Measurements from ENCODE around the gene TAX1BP1. TPM values are rescaled to one million over a fixed set of nuclear protein-coding genes. Genes with fewer than 3 reads are reported as not detected.

Gene TAX1BP1
- polyA plus RNA-seq (2013, experiment 1 of 2), result 123 TPM
- 144 TPM for polyA plus RNA-seq (2013, experiment 2 of 2)

- Histone ChIP-seq H3K36me3 (ENCODE audit: control insufficient read depth, insufficient read depth, low read length) (no peaks in the 10 kb centered on the region), H3K27ac (ENCODE audit: low read depth, low read length, severe bottlenecking) (peak within 1 kb of the TSS; percentile 89), H3K4me3 (ENCODE audit: extremely low read depth, insufficient read depth, low read length, poor library complexity, severe bottlenecking) (peak within 1 kb of the TSS; percentile 98), H3K4me1 (ENCODE audit: control insufficient read depth, insufficient read depth, low read length, poor library complexity, severe bottlenecking) (peaks cover 8% of the 10 kb centered on the region), H3K9me3 (ENCODE audit: control insufficient read depth, low read length) (no peaks in the 10 kb centered on the region)
- WGBS, 2 experiments (ENCODE audit: insufficient coverage in 2 of 2), result 0 to 1% methylated on average over 24 to 34 of the region's 41 CpGs
Observed at GRCh38 chr7:27739909-27740448, at the start of gene TAX1BP1. Gene TAX1BP1, plus strand, starts transcription at chr7:27740162. Its CDS starts 8,363 bp downstream, at chr7:27748525.

- Histone ChIP-seq H3K4me3 (ENCODE audit: extremely low read depth, insufficient read depth, low read length, poor library complexity, severe bottlenecking) (no peak overlapping the region), H3K4me1 (ENCODE audit: control insufficient read depth, insufficient read depth, low read length, poor library complexity, severe bottlenecking) (no peaks in the 10 kb centered on the region), H3K36me3 (ENCODE audit: control insufficient read depth, insufficient read depth, low read length) (no peaks in the 10 kb centered on the region), H3K27ac (ENCODE audit: low read depth, low read length, severe bottlenecking) (no peak overlapping the region), H3K9me3 (ENCODE audit: control insufficient read depth, low read length) (no peaks in the 10 kb centered on the region)
Observed at GRCh38 chr7:27690649-27691048, 49.3 kb upstream of the TAX1BP1 start.

DNA sequence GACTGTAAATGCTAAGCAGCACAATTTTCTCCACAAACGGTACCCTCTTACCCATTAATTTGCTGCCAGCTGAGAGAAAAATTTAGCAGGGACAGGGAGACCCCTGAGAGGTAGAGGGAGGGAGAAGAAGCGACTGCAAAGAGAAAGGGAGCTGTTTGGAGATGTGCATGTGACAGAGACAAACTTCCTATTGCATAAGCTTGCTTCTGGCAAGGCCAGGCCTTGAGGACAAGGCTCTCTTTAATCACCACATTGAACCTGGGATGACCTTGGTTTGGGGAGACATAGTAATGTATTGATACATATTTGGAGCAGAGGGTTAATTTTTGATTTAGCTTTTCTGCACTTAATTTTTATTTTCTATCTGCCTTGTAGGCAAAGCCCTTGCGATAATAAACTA, 46.2 kb upstream of the TAX1BP1 start:
- H3K9me3 ChIP-seq (ENCODE audit: control insufficient read depth, low read length), result no peaks in the 10 kb centered on the region

DNA sequence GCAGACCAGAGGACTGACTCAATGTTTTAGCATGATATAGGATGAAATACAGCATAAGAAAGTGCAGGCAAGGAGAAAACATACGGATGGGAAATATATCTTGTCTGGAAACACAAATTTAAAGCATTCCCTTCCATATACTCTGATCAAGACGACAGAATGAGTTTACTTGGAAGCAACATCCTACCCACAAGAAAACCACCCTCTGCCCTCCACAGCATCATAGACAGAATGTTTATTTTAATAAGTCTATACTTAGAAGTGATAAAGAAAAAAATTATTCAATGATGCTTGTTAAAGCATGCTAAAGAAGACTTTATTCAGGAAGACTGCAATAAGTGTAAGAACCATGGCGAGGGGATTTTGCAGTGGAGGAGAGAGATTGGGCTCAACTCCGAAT, 44.9 kb upstream of the TAX1BP1 start:
- Histone ChIP-seq H3K36me3 (ENCODE audit: control insufficient read depth, insufficient read depth, low read length) (no peaks in the 10 kb centered on the region), H3K9me3 (ENCODE audit: control insufficient read depth, low read length) (no peaks in the 10 kb centered on the region), H3K27ac (ENCODE audit: low read depth, low read length, severe bottlenecking) (no peak overlapping the region), H3K4me3 (ENCODE audit: extremely low read depth, insufficient read depth, low read length, poor library complexity, severe bottlenecking) (no peak overlapping the region), H3K4me1 (ENCODE audit: control insufficient read depth, insufficient read depth, low read length, poor library complexity, severe bottlenecking) (no peaks in the 10 kb centered on the region)
- 94 to 96% methylated on average over 2 of the region's 4 CpGs for WGBS, 2 experiments (ENCODE audit: insufficient coverage in 2 of 2)

More for the DNA sequence above, 46.2 kb upstream of the TAX1BP1 start:
- 63% methylated on average over 1 of the region's 3 CpGs; no CpG with 5 or more reads in 1 of the 2 experiments for WGBS, 2 experiments (ENCODE audit: insufficient coverage in 2 of 2)
- Histone ChIP-seq H3K4me1 (ENCODE audit: control insufficient read depth, insufficient read depth, low read length, poor library complexity, severe bottlenecking) (no peaks in the 10 kb centered on the region), H3K27ac (ENCODE audit: low read depth, low read length, severe bottlenecking) (no peak overlapping the region), H3K36me3 (ENCODE audit: control insufficient read depth, insufficient read depth, low read length) (no peaks in the 10 kb centered on the region), H3K4me3 (ENCODE audit: extremely low read depth, insufficient read depth, low read length, poor library complexity, severe bottlenecking) (no peak overlapping the region)

- WGBS, 2 experiments (ENCODE audit: insufficient coverage in 2 of 2), result 63 to 85% methylated on average over 2 of the region's 3 CpGs
- Histone ChIP-seq H3K4me1 (ENCODE audit: control insufficient read depth, insufficient read depth, low read length, poor library complexity, severe bottlenecking) (no peaks in the 10 kb centered on the region), H3K36me3 (ENCODE audit: control insufficient read depth, insufficient read depth, low read length) (no peaks in the 10 kb centered on the region), H3K9me3 (ENCODE audit: control insufficient read depth, low read length) (no peaks in the 10 kb centered on the region), H3K27ac (ENCODE audit: low read depth, low read length, severe bottlenecking) (no peak overlapping the region), H3K4me3 (ENCODE audit: extremely low read depth, insufficient read depth, low read length, poor library complexity, severe bottlenecking) (no peak overlapping the region)
Observed at GRCh38 chr7:27697861-27698430, 42.0 kb upstream of the TAX1BP1 start.

DNA sequence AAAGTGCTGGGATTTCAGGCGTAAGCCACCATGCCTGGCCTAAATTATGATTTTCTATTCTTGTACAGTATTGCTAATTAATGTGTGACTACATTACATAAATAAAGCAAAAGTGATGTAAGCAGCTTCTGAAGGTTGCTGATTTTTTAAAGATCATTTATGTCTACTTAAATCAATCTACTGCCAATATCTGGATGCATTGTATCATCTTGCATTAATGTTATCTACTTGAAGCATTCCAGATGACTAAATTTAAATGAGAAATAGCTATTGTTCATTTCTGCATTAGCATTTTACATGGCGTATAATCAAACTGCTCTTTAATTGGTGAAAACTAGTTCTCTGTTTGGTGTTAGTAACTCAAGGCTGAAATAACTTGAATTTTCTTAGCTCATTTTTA, 40.2 kb upstream of the TAX1BP1 start:
- no peaks in the 10 kb centered on the region for H3K36me3 ChIP-seq (ENCODE audit: control insufficient read depth, insufficient read depth, low read length)
- H3K9me3 ChIP-seq (ENCODE audit: control insufficient read depth, low read length), result no peaks in the 10 kb centered on the region
- no peaks in the 10 kb centered on the region for H3K4me1 ChIP-seq (ENCODE audit: control insufficient read depth, insufficient read depth, low read length, poor library complexity, severe bottlenecking)
- no peak overlapping the region for H3K27ac ChIP-seq (ENCODE audit: low read depth, low read length, severe bottlenecking)
- no peak overlapping the region for H3K4me3 ChIP-seq (ENCODE audit: extremely low read depth, insufficient read depth, low read length, poor library complexity, severe bottlenecking)
- 67 to 100% methylated on average over 1 of the region's 2 CpGs for WGBS, 2 experiments (ENCODE audit: insufficient coverage in 2 of 2)

GRCh38 chr7:27700501-27700900, 39.5 kb upstream of the TAX1BP1 start:
- Histone ChIP-seq H3K36me3 (ENCODE audit: control insufficient read depth, insufficient read depth, low read length) (no peaks in the 10 kb centered on the region), H3K4me3 (ENCODE audit: extremely low read depth, insufficient read depth, low read length, poor library complexity, severe bottlenecking) (no peak overlapping the region), H3K9me3 (ENCODE audit: control insufficient read depth, low read length) (no peaks in the 10 kb centered on the region), H3K4me1 (ENCODE audit: control insufficient read depth, insufficient read depth, low read length, poor library complexity, severe bottlenecking) (no peaks in the 10 kb centered on the region), H3K27ac (ENCODE audit: low read depth, low read length, severe bottlenecking) (no peak overlapping the region)
- 81 to 93% methylated on average over 3 of the region's 6 CpGs for WGBS, 2 experiments (ENCODE audit: insufficient coverage in 2 of 2)

- WGBS, 2 experiments (ENCODE audit: insufficient coverage in 2 of 2), result no CpG with 5 or more reads among the region's 1 CpG
- no peak overlapping the region for H3K27ac ChIP-seq (ENCODE audit: low read depth, low read length, severe bottlenecking)
- no peaks in the 10 kb centered on the region for H3K4me1 ChIP-seq (ENCODE audit: control insufficient read depth, insufficient read depth, low read length, poor library complexity, severe bottlenecking)
- H3K4me3 ChIP-seq (ENCODE audit: extremely low read depth, insufficient read depth, low read length, poor library complexity, severe bottlenecking), result no peak overlapping the region
- no peaks in the 10 kb centered on the region for H3K9me3 ChIP-seq (ENCODE audit: control insufficient read depth, low read length)
- no peaks in the 10 kb centered on the region for H3K36me3 ChIP-seq (ENCODE audit: control insufficient read depth, insufficient read depth, low read length)
Observed at GRCh38 chr7:27703181-27703580, 36.8 kb upstream of the TAX1BP1 start.

- Histone ChIP-seq H3K27ac (ENCODE audit: low read depth, low read length, severe bottlenecking) (no peak overlapping the region), H3K9me3 (ENCODE audit: control insufficient read depth, low read length) (no peaks in the 10 kb centered on the region), H3K36me3 (ENCODE audit: control insufficient read depth, insufficient read depth, low read length) (no peaks in the 10 kb centered on the region), H3K4me1 (ENCODE audit: control insufficient read depth, insufficient read depth, low read length, poor library complexity, severe bottlenecking) (no peaks in the 10 kb centered on the region), H3K4me3 (ENCODE audit: extremely low read depth, insufficient read depth, low read length, poor library complexity, severe bottlenecking) (no peak overlapping the region)
- WGBS, 2 experiments (ENCODE audit: insufficient coverage in 2 of 2), result 87 to 89% methylated on average over 1 to 2 of the region's 3 CpGs
Observed at GRCh38 chr7:27704422-27705199, 35.4 kb upstream of the TAX1BP1 start.

- Histone ChIP-seq H3K4me3 (ENCODE audit: extremely low read depth, insufficient read depth, low read length, poor library complexity, severe bottlenecking) (no peak overlapping the region), H3K9me3 (ENCODE audit: control insufficient read depth, low read length) (no peaks in the 10 kb centered on the region), H3K4me1 (ENCODE audit: control insufficient read depth, insufficient read depth, low read length, poor library complexity, severe bottlenecking) (no peaks in the 10 kb centered on the region), H3K27ac (ENCODE audit: low read depth, low read length, severe bottlenecking) (no peak overlapping the region), H3K36me3 (ENCODE audit: control insufficient read depth, insufficient read depth, low read length) (no peaks in the 10 kb centered on the region)
- WGBS, 2 experiments (ENCODE audit: insufficient coverage in 2 of 2), result 80 to 97% methylated on average over 1 to 2 of the region's 2 CpGs
Observed at GRCh38 chr7:27705200-27705594, 34.8 kb upstream of the TAX1BP1 start.

DNA sequence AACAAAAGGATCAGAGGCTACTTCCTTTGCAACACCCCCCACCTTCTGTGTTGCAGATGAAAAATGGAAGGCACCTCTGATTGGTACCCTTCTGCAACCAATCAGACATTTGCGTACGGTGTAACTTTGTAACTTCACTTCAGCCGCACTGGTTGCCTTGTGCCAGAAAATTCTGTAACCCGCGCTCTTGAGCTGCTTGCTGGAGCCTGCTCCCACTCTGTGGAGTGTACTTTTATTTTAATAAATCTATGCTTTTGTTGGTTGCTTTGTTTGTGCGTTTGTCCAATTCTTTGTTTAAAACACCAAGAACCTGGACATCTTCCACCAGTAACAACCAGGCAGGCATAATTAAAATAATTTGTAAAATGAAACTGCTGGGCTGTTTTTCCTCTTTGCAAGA, 31.5 kb upstream of the TAX1BP1 start:
- Histone ChIP-seq H3K36me3 (ENCODE audit: control insufficient read depth, insufficient read depth, low read length) (no peaks in the 10 kb centered on the region), H3K4me3 (ENCODE audit: extremely low read depth, insufficient read depth, low read length, poor library complexity, severe bottlenecking) (no peak overlapping the region), H3K4me1 (ENCODE audit: control insufficient read depth, insufficient read depth, low read length, poor library complexity, severe bottlenecking) (no peaks in the 10 kb centered on the region), H3K9me3 (ENCODE audit: control insufficient read depth, low read length) (no peaks in the 10 kb centered on the region), H3K27ac (ENCODE audit: low read depth, low read length, severe bottlenecking) (no peak overlapping the region)
- 100% methylated on average over 3 of the region's 6 CpGs; no CpG with 5 or more reads in 1 of the 2 experiments for WGBS, 2 experiments (ENCODE audit: insufficient coverage in 2 of 2)

Measured in mesodermal cell (in vitro differentiated cells).